ENCODE results near the gene GON7. TPM values are rescaled to one million over a fixed set of nuclear protein-coding genes. Genes with fewer than 3 reads are reported as not detected.

The GON7 gene
- total RNA-seq, 1 donor from 2014 or later = 6.5 TPM

- no peak for DNase-seq
- H3K4me1 Mint-ChIP-seq (ENCODE audit: low read depth, unreplicated experiment) = no peaks in the 10 kb centered on the region
- peaks cover 9% of the 10 kb centered on the region for H3K9me3 Mint-ChIP-seq (ENCODE audit: unreplicated experiment)
Measured at GRCh38 chr14:93231129-93231979, 24.5 kb upstream of the GON7 start.

GRCh38 chr14:93230539-93230938 is 23.7 kb upstream of the GON7 start:
- TF ChIP-seq CTCF (IDR thresholded peaks at IDR 0.05; ENCODE audit: partially characterized antibody, unreplicated experiment) = no peak
- Mint-ChIP-seq H3K4me1 (ENCODE audit: low read depth, unreplicated experiment) (no peaks in the 10 kb centered on the region), H3K9me3 (ENCODE audit: unreplicated experiment) (peaks cover 9% of the 10 kb centered on the region), H3K27me3 (ENCODE audit: unreplicated experiment) (peaks cover 3% of the 10 kb centered on the region), H3K4me3 (ENCODE audit: unreplicated experiment) (no peak overlapping the region), H3K27ac (ENCODE audit: unreplicated experiment) (no peak overlapping the region), H3K36me3 (ENCODE audit: unreplicated experiment) (no peaks in the 10 kb centered on the region)
- no peak for DNase-seq

More at GRCh38 chr14:93231129-93231979, 24.5 kb upstream of the GON7 start:
- H3K4me3 Mint-ChIP-seq (ENCODE audit: unreplicated experiment) = no peak overlapping the region
- H3K27me3 Mint-ChIP-seq (ENCODE audit: unreplicated experiment) = peaks cover 3% of the 10 kb centered on the region
- no peak overlapping the region for H3K27ac Mint-ChIP-seq (ENCODE audit: unreplicated experiment)
- no peak for TF ChIP-seq CTCF (IDR thresholded peaks at IDR 0.05; ENCODE audit: partially characterized antibody, unreplicated experiment)
- H3K36me3 Mint-ChIP-seq (ENCODE audit: unreplicated experiment) = no peaks in the 10 kb centered on the region

GRCh38 chr14:93228550-93228949 is 21.7 kb upstream of the GON7 start:
- Mint-ChIP-seq H3K27me3 (ENCODE audit: unreplicated experiment) (peaks cover 5% of the 10 kb centered on the region), H3K27ac (ENCODE audit: unreplicated experiment) (no peak overlapping the region), H3K4me3 (ENCODE audit: unreplicated experiment) (no peak overlapping the region), H3K4me1 (ENCODE audit: low read depth, unreplicated experiment) (no peaks in the 10 kb centered on the region), H3K9me3 (ENCODE audit: unreplicated experiment) (peaks cover 5% of the 10 kb centered on the region), H3K36me3 (ENCODE audit: unreplicated experiment) (no peaks in the 10 kb centered on the region)
- no peak for TF ChIP-seq CTCF (IDR thresholded peaks at IDR 0.05; ENCODE audit: partially characterized antibody, unreplicated experiment)
- no peak for DNase-seq

GRCh38 chr14:93223565-93223964 is 16.7 kb upstream of the GON7 start:
- Mint-ChIP-seq H3K36me3 (ENCODE audit: unreplicated experiment) (peaks cover 4% of the 10 kb centered on the region), H3K4me3 (ENCODE audit: unreplicated experiment) (no peak overlapping the region), H3K27ac (ENCODE audit: unreplicated experiment) (no peak overlapping the region), H3K27me3 (ENCODE audit: unreplicated experiment) (peaks cover 2% of the 10 kb centered on the region), H3K4me1 (ENCODE audit: low read depth, unreplicated experiment) (no peaks in the 10 kb centered on the region), H3K9me3 (ENCODE audit: unreplicated experiment) (no peaks in the 10 kb centered on the region)
- TF ChIP-seq CTCF (IDR thresholded peaks at IDR 0.05; ENCODE audit: partially characterized antibody, unreplicated experiment) = no peak
- no peak for DNase-seq

GRCh38 chr14:93220509-93220908 is 13.6 kb upstream of the GON7 start:
- no peaks in the 10 kb centered on the region for H3K4me1 Mint-ChIP-seq (ENCODE audit: low read depth, unreplicated experiment)
- no peak overlapping the region for H3K4me3 Mint-ChIP-seq (ENCODE audit: unreplicated experiment)
- H3K36me3 Mint-ChIP-seq (ENCODE audit: unreplicated experiment) = peaks cover 7% of the 10 kb centered on the region
- TF ChIP-seq CTCF (IDR thresholded peaks at IDR 0.05; ENCODE audit: partially characterized antibody, unreplicated experiment) = no peak
- no peak for DNase-seq
- peaks cover 2% of the 10 kb centered on the region for H3K27me3 Mint-ChIP-seq (ENCODE audit: unreplicated experiment)
- H3K9me3 Mint-ChIP-seq (ENCODE audit: unreplicated experiment) = no peaks in the 10 kb centered on the region
- no peak overlapping the region for H3K27ac Mint-ChIP-seq (ENCODE audit: unreplicated experiment)
